PC-9 (cell line): ENCODE results near the gene ELFN1. TPM values are rescaled to one million over a fixed set of nuclear protein-coding genes. Genes with fewer than 3 reads are reported as not detected.

Source experiments
- BruUV-seq: library from RNA; stranded (reverse); fragments of 400-500 nt; replicated peaks from 2 replicates; lab custom pipeline; 2021; lab: Mats Ljungman, UMichigan
- CTCF ChIA-PET: fragments of 300-600 bp; sonication (Branson Sonifier 250); formaldehyde crosslinking; loops from one replicate; lab custom pipeline; 2022; ENCODE audit warnings: antibody characterized with exemption; lab: Charles Lee
- POLR2A ChIA-PET: fragments of 300-600 bp; sonication (Branson Sonifier 250); formaldehyde crosslinking; loops from one replicate; lab custom pipeline; 2022; ENCODE audit warnings: antibody characterized with exemption; ENCODE audit not compliant: unreplicated experiment; lab: Charles Lee
- DNase-seq, 2 experiments: peaks; one replicate each; pipeline versions ENCODE4 v3.0.0 to v3.0.0-alpha.2; 2015 to 2022; ENCODE audit warnings: mixed read lengths in 1 of 2
- H2AFZ ChIP-seq: fragments of 200-600 bp; sonication (generic); 2 replicates; pipeline ENCODE4 v1.8.1; 2017; ENCODE audit warnings: antibody characterized with exemption
- H3F3A ChIP-seq: fragments of 200-600 bp; sonication (generic); 2 replicates; pipeline ENCODE4 v1.8.1; 2017; ENCODE audit warnings: antibody characterized with exemption, mild to moderate bottlenecking, low read depth; ENCODE audit not compliant: insufficient read depth
- H3K27ac ChIP-seq: fragments of 200-600 bp; sonication (generic); 2 replicates; pipeline ENCODE4 v1.6.1; 2016; ENCODE audit warnings: mixed run types
- H3K27me3 ChIP-seq: fragments of 200-600 bp; sonication (generic); 2 replicates; pipeline ENCODE4 v1.6.1; 2016; ENCODE audit warnings: low read depth, mixed run types; ENCODE audit not compliant: insufficient read depth
- H3K36me3 ChIP-seq: fragments of 200-600 bp; sonication (generic); 2 replicates; pipeline ENCODE4 v1.6.1; 2016; ENCODE audit warnings: low read depth, mixed run types
- H3K4me1 ChIP-seq: fragments of 200-600 bp; sonication (generic); replicated peaks from 2 replicates; pipeline ENCODE4 v1.6.1; 2016; ENCODE audit warnings: mixed run types; ENCODE audit not compliant: insufficient read depth
- H3K4me2 ChIP-seq: fragments of 200-600 bp; sonication (generic); 2 replicates; pipeline ENCODE4 v1.6.1; 2017; ENCODE audit warnings: mixed run types
- H3K4me3 ChIP-seq: fragments of 200-600 bp; sonication (generic); 2 replicates; pipeline ENCODE4 v1.6.1; 2016; ENCODE audit warnings: mixed run types
- H3K79me2 ChIP-seq: fragments of 200-600 bp; sonication (generic); 2 replicates; pipeline ENCODE4 v1.6.1; 2017; ENCODE audit warnings: low read depth, mixed run types
- H3K9me2 ChIP-seq: fragments of 200-600 bp; sonication (generic); 2 replicates; pipeline ENCODE4 v1.8.1; 2017; ENCODE audit warnings: mild to moderate bottlenecking; ENCODE audit not compliant: insufficient read depth
- H3K9me3 ChIP-seq: fragments of 200-600 bp; sonication (generic); 2 replicates; pipeline ENCODE4 v1.8.1; 2016; ENCODE audit warnings: low read depth; ENCODE audit not compliant: insufficient read depth
- H4K20me1 ChIP-seq: fragments of 200-600 bp; sonication (generic); 2 replicates; pipeline ENCODE4 v1.8.1; 2017; ENCODE audit not compliant: insufficient read depth
- CTCF ChIP-seq: fragments of 200-600 bp; sonication (generic); conservative IDR thresholded peaks from 2 replicates; pipeline ENCODE4 v1.6.1; 2017; ENCODE audit warnings: mixed run types, antibody characterized with exemption, mild to moderate bottlenecking, moderate library complexity
- EZH2 ChIP-seq: fragments of 200-600 bp; sonication (generic); IDR thresholded peaks from 2 replicates; pipeline ENCODE4 v1.8.0; 2017; ENCODE audit warnings: antibody characterized with exemption, low read depth
- intact Hi-C: fragments of 100-400 bp; cut with micrococcal nuclease; formaldehyde crosslinking; loops from one replicate; pipeline ENCODE4 v1.10.0; 2022; ENCODE audit not compliant: unreplicated experiment
- total RNA-seq: library from RNA; stranded (reverse); gene quantifications from 2 replicates; pipeline ENCODE4 v1.2.3, GENCODE V29; 2021

Gene ELFN1
- total RNA-seq, 1 experiment from 2014 or later: 0.09 TPM

- intact Hi-C loops: no loop called here
- Histone ChIP-seq H3K4me3 (no peak overlapping the region), H3K79me2 (no peaks in the 10 kb centered on the region), H4K20me1 (no peaks in the 10 kb centered on the region; the same call in 1 of the 2 replicates), H3K36me3 (no peaks in the 10 kb centered on the region), H3K27me3 (peaks cover 57% of the 10 kb centered on the region), H3K9me3 (no peaks in the 10 kb centered on the region), H3K9me2 (no peaks in the 10 kb centered on the region), H3K4me2 (no peak overlapping the region), H3K27ac (no peak overlapping the region), H3F3A (peaks cover 3% of the 10 kb centered on the region; the same call in 1 of the 2 replicates), H3K4me1 (no peaks in the 10 kb centered on the region), H2AFZ (no peak overlapping the region)
- no peak for TF ChIP-seq EZH2
- no peak for TF ChIP-seq CTCF
- POLR2A ChIA-PET: no interaction called here
- DNase-seq: no peak
- CTCF ChIA-PET: no interaction called here
- BruUV-seq: no TSS peak
These were observed 78.2 kb downstream of the ELFN1 start for GRCh38 chr7:1748076-1748838.

- H3K27me3 ChIP-seq: peaks cover 58% of the 10 kb centered on the region
- H3K4me3 ChIP-seq: no peak overlapping the region
- no peaks in the 10 kb centered on the region; the same call in 1 of the 2 replicates for H4K20me1 ChIP-seq
- H3K4me1 ChIP-seq: no peaks in the 10 kb centered on the region
- H3F3A ChIP-seq: peaks cover 3% of the 10 kb centered on the region; the same call in 1 of the 2 replicates
- no peak for DNase-seq
- no peaks in the 10 kb centered on the region for H3K9me2 ChIP-seq
- H3K36me3 ChIP-seq: no peaks in the 10 kb centered on the region
- no peak overlapping the region for H2AFZ ChIP-seq
- no peak for TF ChIP-seq EZH2
- TF ChIP-seq CTCF: no peak
- intact Hi-C loops: no loop called here
- no peak overlapping the region for H3K4me2 ChIP-seq
- no peak overlapping the region for H3K27ac ChIP-seq
- POLR2A ChIA-PET: no interaction called here
- H3K9me3 ChIP-seq: no peaks in the 10 kb centered on the region
- no TSS peak for BruUV-seq
- H3K79me2 ChIP-seq: no peaks in the 10 kb centered on the region
- CTCF ChIA-PET: no interaction called here
These were observed 78.7 kb downstream of the ELFN1 start for GRCh38 chr7:1748839-1749173.

GRCh38 chr7:1749351-1749863, 79.3 kb downstream of the ELFN1 start:
- Histone ChIP-seq H3K4me2 (no peak overlapping the region), H3K27me3 (peaks cover 63% of the 10 kb centered on the region), H4K20me1 (no peaks in the 10 kb centered on the region; the same call in 1 of the 2 replicates), H2AFZ (no peak overlapping the region), H3K9me3 (no peaks in the 10 kb centered on the region), H3K4me3 (no peak overlapping the region), H3F3A (peaks cover 3% of the 10 kb centered on the region; the same call in 1 of the 2 replicates), H3K4me1 (no peaks in the 10 kb centered on the region), H3K79me2 (no peaks in the 10 kb centered on the region), H3K9me2 (no peaks in the 10 kb centered on the region), H3K27ac (no peak overlapping the region), H3K36me3 (no peaks in the 10 kb centered on the region)
- ChIA-PET CTCF (no interaction called here), POLR2A (no interaction called here)
- TF ChIP-seq EZH2: no peak
- no peak for TF ChIP-seq CTCF
- DNase-seq: no peak
- intact Hi-C loops: no loop called here
- BruUV-seq: no TSS peak
